Measurements from ENCODE around the gene FOXD4. TPM values are rescaled to one million over a fixed set of nuclear protein-coding genes. Genes with fewer than 3 reads are reported as not detected.
"Not testable (repeated sequence)": the region's sequence is repeated elsewhere in the genome, so short reads cannot be mapped to it uniquely, and the experiment has no call there.

FOXD4 gene
- total RNA-seq, 1 donor, result 0.43 TPM

- not testable (repeated sequence) for H3K4me3 ChIP-seq (ENCODE audit: low read depth, low read length); DNase-seq (ENCODE audit: low read depth)
These were observed 19.4 kb downstream of the FOXD4 start for GRCh38 chr9:98775-99174.

GRCh38 chr9:94992-95391 is 23.2 kb downstream of the FOXD4 start:
- not testable (repeated sequence) for DNase-seq (ENCODE audit: low read depth); H3K4me3 ChIP-seq (ENCODE audit: low read depth, low read length)

- DNase-seq (ENCODE audit: low read depth), result peak; percentile 58
- not testable (repeated sequence) for H3K4me3 ChIP-seq (ENCODE audit: low read depth, low read length)
These were observed 23.9 kb downstream of the FOXD4 start for GRCh38 chr9:94323-94722.

- DNase-seq (ENCODE audit: low read depth), result peak; percentile 23
- H3K4me3 ChIP-seq (ENCODE audit: low read depth, low read length), result not testable (repeated sequence)
These were observed 24.3 kb downstream of the FOXD4 start for GRCh38 chr9:93909-94308.

GRCh38 chr9:90851-91250 is 27.4 kb downstream of the FOXD4 start:
- not testable (repeated sequence) for H3K4me3 ChIP-seq (ENCODE audit: low read depth, low read length); DNase-seq (ENCODE audit: low read depth)

GRCh38 chr9:88396-89037 is 29.7 kb downstream of the FOXD4 start:
- H3K4me3 ChIP-seq (ENCODE audit: low read depth, low read length); DNase-seq (ENCODE audit: low read depth): not testable (repeated sequence)

- H3K4me3 ChIP-seq (ENCODE audit: low read depth, low read length); DNase-seq (ENCODE audit: low read depth): not testable (repeated sequence)
These were observed 30.4 kb downstream of the FOXD4 start for GRCh38 chr9:87860-88259.

GRCh38 chr9:87105-87504 is 31.1 kb downstream of the FOXD4 start:
- not testable (repeated sequence) for DNase-seq (ENCODE audit: low read depth); H3K4me3 ChIP-seq (ENCODE audit: low read depth, low read length)

GRCh38 chr9:86697-87096 is 31.5 kb downstream of the FOXD4 start:
- H3K4me3 ChIP-seq (ENCODE audit: low read depth, low read length); DNase-seq (ENCODE audit: low read depth): not testable (repeated sequence)

- not testable (repeated sequence) for DNase-seq (ENCODE audit: low read depth); H3K4me3 ChIP-seq (ENCODE audit: low read depth, low read length)
These were observed 35.1 kb downstream of the FOXD4 start for GRCh38 chr9:82932-83689.

- not testable (repeated sequence) for DNase-seq (ENCODE audit: low read depth); H3K4me3 ChIP-seq (ENCODE audit: low read depth, low read length)
These were observed 39.9 kb downstream of the FOXD4 start for GRCh38 chr9:78333-78732.

GRCh38 chr9:76389-76788 is 41.8 kb downstream of the FOXD4 start:
- not testable (repeated sequence) for H3K4me3 ChIP-seq (ENCODE audit: low read depth, low read length); DNase-seq (ENCODE audit: low read depth)

- DNase-seq (ENCODE audit: low read depth), result not testable (repeated sequence)
- H3K4me3 ChIP-seq (ENCODE audit: low read depth, low read length), result peak overlapping the region; percentile 52
These were observed 44.2 kb downstream of the FOXD4 start for GRCh38 chr9:73900-74525.

- H3K4me3 ChIP-seq (ENCODE audit: low read depth, low read length), result peak overlapping the region; percentile 52
- peak; percentile 20 for DNase-seq (ENCODE audit: low read depth)
These were observed 44.9 kb downstream of the FOXD4 start for GRCh38 chr9:73076-73899.

Other genes starting within 250 kb of the FOXD4 start
- 3.0 and 5.8 TPM in 2 replicates for gene WASHC1, start 89.0 kb downstream of the FOXD4 start, total RNA-seq
- gene ZNG1A, start 60.6 kb upstream of the FOXD4 start, total RNA-seq, result 22.5 and 29.6 TPM in 2 replicates
- gene DOCK8, start 96.4 kb upstream of the FOXD4 start, total RNA-seq, result 0.32 and 2.6 TPM in 2 replicates

All from fibroblast of villous mesenchyme (primary cell).